Stimulated activated naive B cell treated with anti-CD40 and anti-IgM and Interleukin-4, amounts not matched to agents 10 μg/mL and 1 μg/mL and 100 μg/mL, for 72 hours (primary cell): Measurements from ENCODE around the gene GPR162.
"Not testable (repeated sequence)": the region's sequence is repeated elsewhere in the genome, so short reads cannot be mapped to it uniquely, and the experiment has no call there.

Experiments used
- ATAC-seq, 2 donors: fragments of 150-1000 bp; cut with Tn5 transposase; replicated peaks; 2 replicates each; pipeline ENCODE4 v1.10.0; 2021; ENCODE audit warnings: moderate library complexity in 1 of 2
- DNase-seq: peaks from one replicate; pipeline ENCODE4 v3.0.0; 2021
- H3K27ac Mint-ChIP-seq: one replicate; pipeline ENCODE4 v1.8.0; 2022; ENCODE audit warnings: mild to moderate bottlenecking, mixed read lengths
- H3K27me3 Mint-ChIP-seq, 2 donors: one replicate each; pipeline ENCODE4 v1.8.0; 2022; ENCODE audit warnings: mixed read lengths in 2 of 2
- H3K36me3 Mint-ChIP-seq, 2 donors: one replicate each; pipeline ENCODE4 v1.8.0; 2022; ENCODE audit warnings: mixed read lengths in 2 of 2, mild to moderate bottlenecking in 1 of 2
- H3K4me1 Mint-ChIP-seq, 2 donors: one replicate each; pipeline ENCODE4 v1.8.0; 2022; ENCODE audit warnings: mixed read lengths in 2 of 2, mild to moderate bottlenecking in 1 of 2
- H3K4me3 Mint-ChIP-seq, 2 donors: one replicate each; pipeline ENCODE4 v1.8.0; 2022; ENCODE audit warnings: mild to moderate bottlenecking in 2 of 2, mixed read lengths in 2 of 2, moderate library complexity in 1 of 2
- H3K9me3 Mint-ChIP-seq, 2 donors: one replicate each; pipeline ENCODE4 v1.8.0; 2022; ENCODE audit warnings: mixed read lengths in 2 of 2, mild to moderate bottlenecking in 1 of 2

Gene GPR162

DNA sequence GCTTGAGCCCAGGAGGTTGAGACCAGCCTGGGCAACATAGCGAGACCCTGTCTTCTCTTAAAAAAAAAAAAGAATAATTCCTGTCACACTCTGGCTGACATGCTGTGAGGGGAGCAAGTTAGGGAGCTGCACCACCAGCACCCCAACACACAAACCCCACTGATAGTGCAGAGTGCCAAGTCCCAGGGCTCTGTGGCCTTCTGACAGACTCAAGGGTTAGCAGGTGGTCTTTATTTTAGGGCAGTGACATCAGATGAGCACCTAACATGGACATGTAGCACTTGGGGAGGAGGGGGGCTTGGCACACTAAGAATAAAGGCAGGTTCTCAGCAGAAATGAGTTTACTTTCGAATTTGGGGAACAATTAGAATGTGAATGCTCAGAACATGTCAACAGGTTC is 37.2 kb downstream of the GPR162 start:
- Mint-ChIP-seq H3K36me3 (peaks cover 56 to 72% of the 10 kb centered on the region in 2 donors), H3K4me3 (no peak overlapping the region), H3K27me3 (no peaks in the 10 kb centered on the region), H3K4me1 (peaks cover 4 to 5% of the 10 kb centered on the region in 2 donors), H3K9me3 (no peaks in the 10 kb centered on the region), H3K27ac (no peak overlapping the region)
- DNase-seq (no peak), ATAC-seq (no peak)

DNA sequence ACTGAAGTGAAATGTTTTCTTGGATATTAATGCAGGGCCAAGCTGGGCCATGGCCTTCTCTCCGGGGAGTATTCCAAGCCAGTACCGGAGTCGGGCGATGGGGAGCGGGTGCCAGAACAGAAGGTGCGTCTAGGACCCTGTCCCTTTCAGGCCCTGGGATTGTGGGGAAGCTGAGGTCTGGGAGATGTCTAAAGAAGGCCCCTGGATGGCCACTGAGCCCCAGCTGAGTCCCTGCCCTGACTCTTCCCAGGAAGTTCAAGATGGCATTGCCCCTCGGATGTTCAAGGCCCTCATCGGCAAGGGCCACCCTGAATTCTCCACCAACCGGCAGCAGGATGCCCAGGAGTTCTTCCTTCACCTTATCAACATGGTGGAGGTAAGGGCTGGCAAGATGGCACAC is 38.5 kb downstream of the GPR162 start:
- Mint-ChIP-seq H3K9me3 (no peaks in the 10 kb centered on the region), H3K36me3 (peaks cover 60 to 79% of the 10 kb centered on the region in 2 donors), H3K27ac (no peak overlapping the region), H3K27me3 (no peaks in the 10 kb centered on the region), H3K4me3 (no peak overlapping the region), H3K4me1 (no peaks in the 10 kb centered on the region)
- DNase-seq (no peak), ATAC-seq (no peak)

DNA sequence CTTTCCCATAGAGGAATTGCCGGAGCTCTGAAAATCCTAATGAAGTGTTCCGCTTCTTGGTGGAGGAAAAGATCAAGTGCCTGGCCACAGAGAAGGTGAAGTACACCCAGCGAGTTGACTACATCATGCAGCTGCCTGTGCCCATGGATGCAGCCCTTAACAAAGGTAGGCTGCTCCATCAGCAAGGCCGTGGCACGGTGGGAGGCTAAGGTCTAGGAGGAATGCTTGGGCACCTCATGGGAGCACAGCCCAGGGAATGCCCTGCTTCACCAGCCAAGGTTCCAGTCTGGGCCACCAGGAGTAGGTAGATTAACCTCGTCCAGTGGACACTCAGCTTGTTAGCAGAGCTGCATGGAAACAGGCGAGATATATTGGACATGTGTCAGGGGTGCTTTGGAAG is 39.3 kb downstream of the GPR162 start:
- ATAC-seq = no peak
- no peak for DNase-seq
- no peaks in the 10 kb centered on the region for H3K27me3 Mint-ChIP-seq
- H3K36me3 Mint-ChIP-seq = peaks cover 55 to 83% of the 10 kb centered on the region in 2 donors
- H3K4me3 Mint-ChIP-seq = no peak overlapping the region
- H3K4me1 Mint-ChIP-seq = no peaks in the 10 kb centered on the region
- peak overlapping the region; percentile 48 for H3K27ac Mint-ChIP-seq
- no peaks in the 10 kb centered on the region for H3K9me3 Mint-ChIP-seq

DNA sequence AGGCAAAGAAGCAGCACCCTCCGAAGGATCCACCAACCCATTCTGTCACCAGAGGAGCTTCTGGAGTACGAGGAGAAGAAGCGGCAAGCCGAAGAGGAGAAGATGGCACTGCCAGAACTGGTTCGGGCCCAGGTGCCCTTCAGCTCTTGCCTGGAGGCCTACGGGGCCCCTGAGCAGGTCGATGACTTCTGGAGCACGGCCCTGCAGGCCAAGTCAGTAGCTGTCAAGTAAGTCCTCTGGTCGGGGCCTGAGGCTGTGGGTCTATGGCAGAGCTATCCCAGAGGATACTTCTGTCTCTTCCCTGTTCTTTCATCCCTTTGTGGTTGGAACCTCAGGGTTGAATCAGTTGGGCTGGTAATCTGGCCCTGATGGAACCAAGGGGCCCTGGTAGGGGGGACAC is 39.8 kb downstream of the GPR162 start:
- ATAC-seq (no peak), DNase-seq (no peak)
- Mint-ChIP-seq H3K27ac (no peak overlapping the region), H3K27me3 (no peaks in the 10 kb centered on the region), H3K36me3 (peaks cover 53 to 83% of the 10 kb centered on the region in 2 donors), H3K4me1 (peaks cover under 1 to 2% of the 10 kb centered on the region in 2 donors), H3K4me3 (no peak overlapping the region), H3K9me3 (no peaks in the 10 kb centered on the region)

DNA sequence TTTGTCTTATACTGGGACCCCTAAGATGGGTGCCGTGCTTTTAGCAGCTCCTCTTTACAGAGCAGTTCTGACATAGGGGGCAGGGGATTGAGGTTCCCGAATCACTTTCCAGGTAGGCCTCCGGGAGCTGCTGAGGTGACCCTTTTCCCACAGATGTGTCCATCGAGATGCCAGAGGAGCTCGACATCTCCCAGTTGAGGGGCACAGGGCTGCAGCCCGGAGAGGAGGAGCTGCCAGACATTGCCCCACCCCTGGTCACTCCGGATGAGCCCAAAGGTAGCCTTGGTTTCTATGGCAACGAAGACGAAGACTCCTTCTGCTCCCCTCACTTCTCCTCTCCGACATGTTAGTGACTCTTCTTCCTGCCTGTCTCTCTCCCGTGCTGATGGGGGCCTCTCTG is 41.4 kb downstream of the GPR162 start:
- Mint-ChIP-seq H3K4me3 (no peak overlapping the region), H3K9me3 (no peaks in the 10 kb centered on the region)

DNA sequence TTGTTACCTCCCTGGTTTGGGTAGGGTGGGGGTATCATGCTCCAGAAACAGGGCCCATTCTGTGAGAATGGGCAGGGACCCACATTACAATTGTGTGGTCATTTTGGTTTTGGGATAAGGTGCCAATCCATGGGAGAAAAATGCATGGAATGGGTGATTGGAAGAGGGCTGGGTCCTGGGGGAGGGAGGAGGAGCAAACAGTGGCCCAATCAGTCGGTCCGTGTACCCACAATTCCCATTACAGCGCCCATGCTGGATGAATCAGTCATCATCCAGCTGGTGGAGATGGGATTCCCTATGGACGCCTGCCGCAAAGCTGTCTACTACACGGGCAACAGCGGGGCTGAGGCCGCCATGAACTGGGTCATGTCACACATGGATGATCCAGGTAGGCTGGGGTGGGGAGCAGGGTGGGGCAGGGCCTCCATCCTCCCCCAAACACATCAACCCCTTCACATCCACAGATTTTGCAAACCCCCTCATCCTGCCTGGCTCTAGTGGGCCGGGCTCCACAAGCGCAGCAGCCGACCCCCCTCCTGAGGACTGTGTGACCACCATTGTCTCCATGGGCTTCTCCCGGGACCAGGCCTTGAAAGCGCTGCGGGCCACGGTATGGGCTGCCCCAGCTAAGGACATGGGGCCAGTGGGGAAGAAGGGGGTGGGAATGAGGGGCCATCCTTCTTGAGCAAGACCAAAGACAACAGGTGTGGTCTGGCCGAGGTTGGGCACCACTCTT is 42.1 kb downstream of the GPR162 start:
- Mint-ChIP-seq H3K36me3 (peaks cover 51 to 75% of the 10 kb centered on the region in 2 donors), H3K27me3 (no peaks in the 10 kb centered on the region), H3K4me1 (peaks cover 13 to 19% of the 10 kb centered on the region in 2 donors), H3K4me3 (no peak overlapping the region), H3K27ac (no peak overlapping the region), H3K9me3 (no peaks in the 10 kb centered on the region)
- DNase-seq (no peak), ATAC-seq (no peak)

More for the DNA sequence above, 41.4 kb downstream of the GPR162 start:
- Mint-ChIP-seq H3K4me1 (peaks cover 6 to 12% of the 10 kb centered on the region in 2 donors), H3K27me3 (no peaks in the 10 kb centered on the region), H3K36me3 (peaks cover 47 to 75% of the 10 kb centered on the region in 2 donors), H3K27ac (no peak overlapping the region)
- no peak for DNase-seq
- ATAC-seq = no peak

DNA sequence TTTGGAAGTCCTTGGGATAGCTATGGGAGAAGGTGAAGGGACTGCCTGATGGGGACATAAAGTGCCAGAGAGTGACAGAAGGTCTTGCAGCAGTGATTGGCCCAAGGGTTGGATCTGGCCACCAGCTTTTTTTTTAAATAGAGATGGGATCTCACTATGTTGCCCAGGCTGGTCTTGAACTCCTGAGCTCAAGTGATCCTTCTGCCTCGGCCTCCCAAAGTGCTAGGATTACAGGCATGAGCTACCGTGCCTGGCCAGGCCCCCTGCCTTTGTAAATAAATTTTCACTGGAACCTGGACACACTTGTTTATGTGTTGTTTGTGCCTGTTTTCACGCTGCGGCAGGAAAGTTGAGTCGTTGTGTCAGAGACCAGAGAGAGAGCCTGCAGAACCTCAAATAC is 43.7 kb downstream of the GPR162 start:
- Mint-ChIP-seq H3K36me3 (peaks cover 52 to 78% of the 10 kb centered on the region in 2 donors), H3K4me1 (peaks cover 27 to 35% of the 10 kb centered on the region in 2 donors)
- H3K27ac Mint-ChIP-seq, DNase-seq, H3K27me3 Mint-ChIP-seq, H3K4me3 Mint-ChIP-seq, ATAC-seq, H3K9me3 Mint-ChIP-seq: not testable (repeated sequence)

DNA sequence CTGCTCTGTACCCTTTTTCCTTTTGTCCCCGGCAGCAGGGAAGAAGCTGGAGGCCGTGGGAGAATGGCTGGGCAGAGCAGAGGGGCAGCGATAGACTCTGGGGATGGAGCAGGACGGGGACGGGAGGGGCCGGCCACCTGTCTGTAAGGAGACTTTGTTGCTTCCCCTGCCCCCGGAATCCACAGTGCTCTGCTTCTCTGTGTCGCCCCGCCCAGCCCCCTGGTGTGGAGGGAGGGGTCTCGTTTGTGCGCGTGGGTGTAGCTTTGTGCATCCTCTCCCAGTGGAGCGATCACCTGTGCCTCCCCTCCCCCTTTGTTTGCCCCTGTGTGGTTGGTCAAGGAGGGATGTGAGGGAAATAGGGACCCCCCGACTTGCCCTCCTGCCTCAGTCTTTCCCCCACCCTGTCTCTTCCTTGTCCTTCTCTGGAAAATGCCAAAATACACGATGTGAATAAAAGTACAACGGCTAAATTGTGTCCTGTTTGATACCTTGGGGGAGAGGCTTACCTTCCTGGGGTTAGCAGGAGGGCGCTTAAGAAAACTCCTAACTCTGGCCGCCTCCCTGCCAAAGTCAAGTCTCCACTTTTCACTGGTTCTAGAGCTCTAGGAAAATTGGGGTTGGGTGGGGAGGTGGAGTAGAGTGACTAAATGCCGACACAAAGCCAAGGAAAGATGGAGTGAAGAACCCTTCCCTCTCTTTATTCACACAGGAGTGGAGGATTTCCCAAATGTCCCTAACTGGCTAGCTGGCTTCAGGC is 44.7 kb downstream of the GPR162 start:
- no peaks in the 10 kb centered on the region for H3K27me3 Mint-ChIP-seq
- ATAC-seq = no peak
- H3K9me3 Mint-ChIP-seq = no peaks in the 10 kb centered on the region
- H3K4me1 Mint-ChIP-seq = peaks cover 36 to 45% of the 10 kb centered on the region in 2 donors
- peak overlapping the region; percentile 51 for H3K27ac Mint-ChIP-seq
- DNase-seq = no peak
- peaks cover 54 to 77% of the 10 kb centered on the region in 2 donors for H3K36me3 Mint-ChIP-seq
- H3K4me3 Mint-ChIP-seq = peak overlapping the region; percentile 96 to 97

DNA sequence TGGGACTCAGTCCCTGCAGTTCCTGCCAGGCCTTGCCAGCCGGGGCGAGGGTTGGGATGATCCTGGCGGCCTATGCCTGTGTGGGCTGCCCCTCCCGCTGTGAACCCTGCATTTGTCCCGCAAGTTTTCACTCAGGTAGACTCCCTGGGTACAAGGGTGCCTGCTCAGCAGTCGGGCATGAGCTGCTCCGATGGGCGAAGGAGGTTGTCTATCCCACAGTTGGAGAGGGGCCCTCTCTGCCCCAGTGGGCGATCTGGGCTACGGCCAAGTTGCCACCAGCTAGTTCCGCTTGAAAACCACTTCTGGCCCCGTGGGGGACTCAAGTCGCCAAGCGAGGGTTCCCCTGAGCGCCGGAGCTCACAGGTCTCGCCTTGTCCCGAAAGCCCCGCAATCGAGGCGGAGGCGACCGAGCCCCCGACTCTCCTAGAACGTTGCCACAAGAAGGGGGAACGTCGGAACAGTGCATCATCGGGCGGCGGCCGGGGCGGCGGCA is 45.3 kb downstream of the GPR162 start:
- H3K36me3 Mint-ChIP-seq = peaks cover 60 to 80% of the 10 kb centered on the region in 2 donors
- H3K4me3 Mint-ChIP-seq = peak overlapping the region; percentile 96 to 97
- peak; percentile 26 to 30 for ATAC-seq

DNA sequence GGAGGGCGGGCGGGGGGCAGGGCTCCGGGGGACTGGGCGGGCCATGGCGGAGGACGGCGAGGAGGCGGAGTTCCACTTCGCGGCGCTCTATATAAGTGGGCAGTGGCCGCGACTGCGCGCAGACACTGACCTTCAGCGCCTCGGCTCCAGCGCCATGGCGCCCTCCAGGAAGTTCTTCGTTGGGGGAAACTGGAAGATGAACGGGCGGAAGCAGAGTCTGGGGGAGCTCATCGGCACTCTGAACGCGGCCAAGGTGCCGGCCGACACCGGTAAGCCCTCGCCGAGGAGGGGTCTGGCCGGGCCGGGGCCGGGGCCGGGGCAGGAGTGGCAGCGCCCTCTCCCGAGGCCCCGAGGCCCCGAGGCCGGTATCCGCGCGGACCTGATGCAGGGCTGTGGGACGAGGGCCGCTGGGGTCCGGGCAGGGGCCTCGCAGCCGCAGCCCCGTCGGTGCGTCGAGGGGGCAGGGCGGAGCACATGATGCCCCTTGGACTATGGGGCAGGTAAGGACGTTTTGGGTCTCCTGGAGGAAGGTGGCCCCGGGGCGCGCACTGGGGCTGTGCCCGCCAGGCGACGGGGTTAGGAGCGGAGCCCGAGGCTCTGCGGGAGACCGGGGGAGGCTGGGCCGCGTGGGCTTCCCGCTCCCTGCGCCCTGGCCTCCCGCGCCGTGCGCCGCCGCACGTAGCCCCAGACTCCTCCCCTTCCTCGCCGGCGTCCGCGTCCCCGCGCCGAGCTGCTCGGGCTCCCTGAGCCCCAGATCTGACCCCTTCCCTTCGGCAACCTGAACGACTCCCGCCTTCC is 46.0 kb downstream of the GPR162 start, which contains the start of gene TPI1:
Gene TPI1 (plus strand): TSS at position 119 of the 798 bp plus-strand sequence. CDS start 36 bp downstream, at position 155.
- peak; percentile 70 for DNase-seq
- Mint-ChIP-seq H3K9me3 (no peaks in the 10 kb centered on the region), H3K36me3 (peaks cover 59 to 82% of the 10 kb centered on the region in 2 donors), H3K27me3 (no peaks in the 10 kb centered on the region), H3K4me1 (peaks cover 48 to 58% of the 10 kb centered on the region in 2 donors), H3K27ac (peak within 1 kb of the TSS; percentile 99), H3K4me3 (peak within 1 kb of the TSS; percentile 96 to 97)
- peak; percentile 81 to 85 for ATAC-seq

More for the DNA sequence above, 45.3 kb downstream of the GPR162 start:
- no peaks in the 10 kb centered on the region for H3K9me3 Mint-ChIP-seq
- H3K4me1 Mint-ChIP-seq = peaks cover 42 to 51% of the 10 kb centered on the region in 2 donors
- DNase-seq = no peak
- no peaks in the 10 kb centered on the region for H3K27me3 Mint-ChIP-seq
- peak overlapping the region; percentile 99 for H3K27ac Mint-ChIP-seq

DNA sequence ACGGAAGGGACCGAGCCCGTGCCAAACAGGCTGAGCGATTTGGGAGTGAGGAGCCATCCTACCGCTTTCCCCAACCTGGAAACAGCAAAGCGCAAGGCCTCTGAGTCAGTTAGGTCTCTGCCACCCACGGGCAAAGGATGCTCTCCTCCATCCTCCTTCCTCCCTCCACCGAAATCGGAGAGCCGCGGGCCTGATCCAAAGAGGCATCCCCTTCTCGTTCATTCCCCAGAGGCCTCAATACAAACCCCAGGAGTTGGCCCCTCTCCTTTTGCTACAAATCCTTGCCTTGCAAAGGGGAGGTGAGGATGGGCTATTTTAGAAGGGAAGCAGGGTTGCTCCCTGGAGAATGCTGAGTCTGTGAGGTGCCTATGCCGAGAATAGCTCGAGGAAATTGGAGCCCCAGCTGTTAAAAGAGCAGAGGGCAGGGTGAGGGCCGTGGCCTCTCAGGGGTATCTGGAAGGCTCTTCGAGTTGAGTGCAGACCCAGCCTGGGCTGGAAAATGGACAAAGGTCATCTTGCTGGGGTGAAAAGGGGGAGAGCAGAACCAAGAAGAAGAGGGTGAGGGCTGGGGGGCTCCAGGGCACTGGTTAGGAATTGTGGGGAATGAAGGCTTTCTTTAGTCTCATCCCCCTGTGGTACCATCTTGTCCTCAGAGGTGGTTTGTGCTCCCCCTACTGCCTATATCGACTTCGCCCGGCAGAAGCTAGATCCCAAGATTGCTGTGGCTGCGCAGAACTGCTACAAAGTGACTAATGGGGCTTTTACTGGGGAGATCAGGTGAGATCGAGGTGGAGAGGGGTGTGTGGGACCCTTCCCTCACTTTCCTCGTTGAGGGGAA is 46.8 kb downstream of the GPR162 start:
- no peaks in the 10 kb centered on the region for H3K27me3 Mint-ChIP-seq
- H3K27ac Mint-ChIP-seq = peak overlapping the region; percentile 95
- peaks cover 56 to 79% of the 10 kb centered on the region in 2 donors for H3K36me3 Mint-ChIP-seq
- ATAC-seq (peak in 1 of 2 donors; percentile 2), DNase-seq (no peak)
- H3K9me3 Mint-ChIP-seq = no peaks in the 10 kb centered on the region
- H3K4me1 Mint-ChIP-seq = peaks cover 48 to 64% of the 10 kb centered on the region in 2 donors
- H3K4me3 Mint-ChIP-seq = peak overlapping the region; percentile 96 to 97

DNA sequence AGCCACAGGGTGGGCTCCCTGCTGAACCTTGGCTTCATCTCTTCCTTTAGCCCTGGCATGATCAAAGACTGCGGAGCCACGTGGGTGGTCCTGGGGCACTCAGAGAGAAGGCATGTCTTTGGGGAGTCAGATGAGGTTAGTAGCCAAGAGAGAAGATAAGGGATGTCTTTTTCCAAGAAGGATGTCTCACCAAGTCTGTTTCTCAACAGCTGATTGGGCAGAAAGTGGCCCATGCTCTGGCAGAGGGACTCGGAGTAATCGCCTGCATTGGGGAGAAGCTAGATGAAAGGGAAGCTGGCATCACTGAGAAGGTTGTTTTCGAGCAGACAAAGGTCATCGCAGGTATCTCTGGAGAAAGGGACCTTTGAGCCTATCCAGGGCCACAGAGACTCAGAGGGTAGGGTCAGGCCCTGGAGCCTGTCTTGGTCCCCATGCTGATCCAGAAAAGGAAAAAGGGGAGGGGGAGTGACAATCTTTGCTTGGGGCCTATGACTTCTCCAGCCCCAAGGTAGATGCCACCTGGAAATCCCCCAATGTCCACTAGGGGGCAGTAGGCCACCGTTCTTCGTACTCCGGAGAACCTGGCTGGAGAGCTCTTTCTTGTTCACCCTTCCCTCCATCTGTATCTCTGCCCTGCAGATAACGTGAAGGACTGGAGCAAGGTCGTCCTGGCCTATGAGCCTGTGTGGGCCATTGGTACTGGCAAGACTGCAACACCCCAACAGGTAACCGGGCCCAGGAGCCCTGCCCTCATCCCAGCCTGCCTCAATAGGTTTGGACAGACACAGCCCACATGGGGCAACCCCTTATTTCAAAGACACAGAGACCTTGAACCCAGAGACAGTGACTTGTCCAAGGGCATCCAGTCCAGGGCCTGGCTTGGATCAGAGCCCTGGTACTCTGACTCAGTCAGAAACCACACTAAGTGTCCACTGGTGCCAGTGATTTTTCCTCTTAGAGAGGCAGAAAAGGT is 47.7 kb downstream of the GPR162 start:
- H3K36me3 Mint-ChIP-seq = peaks cover 52 to 71% of the 10 kb centered on the region in 2 donors
- peaks cover 51 to 72% of the 10 kb centered on the region in 2 donors for H3K4me1 Mint-ChIP-seq
- no peaks in the 10 kb centered on the region for H3K9me3 Mint-ChIP-seq
- ATAC-seq (peak; percentile 8 to 11), DNase-seq (peak; percentile 69)
- H3K27ac Mint-ChIP-seq = peak overlapping the region; percentile 95
- H3K27me3 Mint-ChIP-seq = no peaks in the 10 kb centered on the region
- peak overlapping the region; percentile 96 to 97 for H3K4me3 Mint-ChIP-seq
